Measurements from ENCODE around the gene DYNC1LI1.

DNA sequence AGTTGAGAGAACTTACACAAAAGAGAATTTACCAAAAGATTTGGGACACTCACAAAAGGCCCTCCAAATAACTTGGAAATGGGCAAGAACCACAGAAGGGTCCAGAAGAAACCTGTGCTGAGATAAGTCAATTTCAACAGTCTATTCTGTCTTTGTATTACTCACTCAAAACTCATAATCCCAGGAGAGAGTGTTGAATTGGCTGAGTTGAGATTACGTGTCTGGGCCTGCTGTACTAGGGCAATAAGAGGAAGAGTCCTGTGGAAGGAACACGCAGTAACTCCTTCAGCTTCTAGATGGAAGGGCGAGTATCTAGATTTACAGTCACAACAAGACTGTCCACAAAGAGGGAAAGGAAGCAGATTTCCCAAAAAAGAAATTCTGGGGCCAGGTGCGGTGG lies 42.5 kb upstream of the DYNC1LI1 start:
- TF ChIP-seq POLR2A (IDR thresholded peaks at IDR 0.05; ENCODE audit: low read depth, low read length) (no peak), TAF1 (IDR thresholded peaks at IDR 0.05; ENCODE audit: borderline replicate concordance, low read depth, low read length) (no peak)

All from GM12892 (cell line).